Endothelial cell of umbilical vein (primary cell): Measurements from ENCODE around the gene EIF2AK3. TPM values are rescaled to one million over a fixed set of nuclear protein-coding genes. Genes with fewer than 3 reads are reported as not detected.

ENCODE experiments used
- BruUV-seq: library from RNA; stranded (reverse); fragments of 400-500 nt; replicated peaks from 2 replicates; lab custom pipeline; 2021; lab: Mats Ljungman, UMichigan
- CTCF ChIA-PET: fragments of 300-600, 350-600 bp; sonication (Branson Sonifier 250); formaldehyde crosslinking; loops from one replicate; lab custom pipeline; 2021; ENCODE audit warnings: antibody characterized with exemption, inconsistent platforms; lab: Charles Lee
- POLR2A ChIA-PET: fragments of 300-600, 350-600 bp; sonication (Branson Sonifier 250); formaldehyde crosslinking; loops from one replicate; lab custom pipeline; 2021; ENCODE audit warnings: antibody characterized with exemption, inconsistent platforms; lab: Charles Lee
- DNase-seq: peaks from one replicate; pipeline ENCODE4 v3.0.0-alpha.2; 2011; ENCODE audit warnings: low read depth, low spot score
- FAIRE-seq: peaks from 2 replicates; lab custom pipeline; 2011; peaks lifted over from hg19 to GRCh38; lab: Jason Lieb, UNC
- H2AFZ ChIP-seq: 2 replicates; pipeline ENCODE4 v1.6.0; 2012; ENCODE audit warnings: low read depth, low read length, control low read depth, inconsistent platforms
- H3K27ac ChIP-seq: 2 replicates; pipeline ENCODE4 v1.5.1; 2011; ENCODE audit warnings: low read depth, mild to moderate bottlenecking, control low read depth, low read length, moderate library complexity; ENCODE audit not compliant: insufficient read depth
- H3K27me3 ChIP-seq, 2 experiments: 2 replicates each; pipeline versions ENCODE4 v1.6.0 to v1.6.1; 2011; ENCODE audit warnings: low read length in 2 of 2, mixed read lengths in 1 of 2; ENCODE audit not compliant: control insufficient read depth in 2 of 2, insufficient read depth in 2 of 2
- H3K36me3 ChIP-seq, 2 experiments: 2 replicates in 1 of 2; 3 replicates in 1 of 2; pipeline ENCODE4 v1.5.1; 2011; ENCODE audit warnings: low read length in 2 of 2, mild to moderate bottlenecking in 1 of 2, moderate library complexity in 1 of 2; ENCODE audit not compliant: control insufficient read depth in 2 of 2, insufficient read depth in 2 of 2; ENCODE audit errors: extremely low read depth in 1 of 2
- H3K4me1 ChIP-seq: 3 replicates; pipeline ENCODE4 v1.5.1; 2011; ENCODE audit warnings: mild to moderate bottlenecking, low read length; ENCODE audit not compliant: control insufficient read depth, insufficient read depth; ENCODE audit errors: extremely low read depth
- H3K4me2 ChIP-seq: 2 replicates; pipeline ENCODE4 v1.6.1; 2011; ENCODE audit warnings: low read length, control low read depth, mixed read lengths; ENCODE audit not compliant: insufficient read depth
- H3K4me3 ChIP-seq, 3 experiments: fragments of 200-600 bp in 1 of 3; sonication (generic), shearing (Covaris generic) in 1 of 3; replicated peaks in 1 of 3; 2 replicates each; pipeline ENCODE4 v1.5.1; 2011 to 2016; ENCODE audit warnings: control low read depth in 3 of 3, low read length in 3 of 3, mild to moderate bottlenecking in 2 of 3, inconsistent platforms in 1 of 3, low read depth in 1 of 3, moderate library complexity in 1 of 3; ENCODE audit not compliant: insufficient read depth in 1 of 3
- H3K79me2 ChIP-seq: 2 replicates; pipeline ENCODE4 v1.6.0; 2012; ENCODE audit warnings: low read length, inconsistent platforms; ENCODE audit not compliant: control insufficient read depth, insufficient read depth
- H3K9ac ChIP-seq: replicated peaks from 2 replicates; pipeline ENCODE3; 2011; ENCODE audit warnings: low read length, control low read depth; ENCODE audit not compliant: insufficient read depth; ENCODE audit errors: extremely low read depth
- H3K9me1 ChIP-seq: replicated peaks from 3 replicates; pipeline ENCODE4 v1.6.0; 2011; ENCODE audit warnings: mild to moderate bottlenecking, low read length; ENCODE audit not compliant: control insufficient read depth, insufficient read depth; ENCODE audit errors: extremely low read depth
- H3K9me3 ChIP-seq: replicated peaks from 2 replicates; pipeline ENCODE4 v1.5.1; 2012; ENCODE audit warnings: low read length, inconsistent platforms; ENCODE audit not compliant: control insufficient read depth, insufficient read depth
- H4K20me1 ChIP-seq: replicated peaks from 2 replicates; pipeline ENCODE3; 2011; ENCODE audit warnings: mild to moderate bottlenecking, low read length; ENCODE audit not compliant: control insufficient read depth, insufficient read depth; ENCODE audit errors: extremely low read depth
- CTCF ChIP-seq, 2 donors: IDR thresholded peaks; 1 replicate in 1 of 2; 2 replicates in 1 of 2; pipeline ENCODE4 v1.5.1; 2011; ENCODE audit warnings: low read length in 2 of 2, mild to moderate bottlenecking in 2 of 2, moderate library complexity in 2 of 2, control low read depth in 1 of 2, inconsistent platforms in 1 of 2, low read depth in 1 of 2; ENCODE audit not compliant: insufficient read depth in 1 of 2; ENCODE audit errors: extremely low read depth in 1 of 2
- EZH2 ChIP-seq: IDR thresholded peaks from 2 replicates; pipeline ENCODE4 v1.6.1; 2012; ENCODE audit warnings: borderline replicate concordance, low read depth, mild to moderate bottlenecking, moderate library complexity, low read length, inconsistent platforms; ENCODE audit not compliant: severe bottlenecking
- FOS ChIP-seq: IDR thresholded peaks from 2 replicates; pipeline ENCODE4 v1.6.1; 2011; ENCODE audit warnings: mild to moderate bottlenecking, low read length, moderate library complexity, borderline replicate concordance; ENCODE audit not compliant: insufficient read depth
- GATA2 ChIP-seq: IDR thresholded peaks from 2 replicates; pipeline ENCODE4 v1.7.0; 2011; ENCODE audit warnings: low read depth, mild to moderate bottlenecking, moderate library complexity, mixed read lengths, low read length; ENCODE audit not compliant: insufficient read length, insufficient read depth
- JUN ChIP-seq: IDR thresholded peaks from 2 replicates; pipeline ENCODE4 v1.6.1; 2011; ENCODE audit warnings: borderline replicate concordance, low read depth; ENCODE audit not compliant: insufficient read length, insufficient read depth
- MAX ChIP-seq: IDR thresholded peaks from 2 replicates; pipeline ENCODE4 v1.6.1; 2011; ENCODE audit not compliant: insufficient read depth, insufficient read length
- MYC ChIP-seq: IDR thresholded peaks from one replicate; pipeline ENCODE4 v1.6.1; 2011; ENCODE audit warnings: mild to moderate bottlenecking, low read depth, low read length
- POLR2A ChIP-seq: IDR thresholded peaks from 2 replicates; pipeline ENCODE4 v1.6.1; 2012; ENCODE audit warnings: low read depth, mild to moderate bottlenecking, control low read depth, low read length
- POLR2AphosphoS5 ChIP-seq: IDR thresholded peaks from 2 replicates; pipeline ENCODE4 v1.6.1; 2012; ENCODE audit warnings: low read depth, mild to moderate bottlenecking, control low read depth, low read length, moderate library complexity; ENCODE audit not compliant: insufficient read depth
- dilution Hi-C: fragments of 300-500 bp; cut with MboI; formaldehyde crosslinking; loops from one replicate; pipeline ENCODE4 v1.15.0; 2019; ENCODE audit warnings: low sequenced_read_pairs; ENCODE audit not compliant: extremely low pct_ligation_motif_present
- intact Hi-C: fragments of 100-400 bp; cut with micrococcal nuclease; formaldehyde crosslinking; loops from one replicate; pipeline ENCODE4 v1.10.0; 2022
- polyA plus RNA-seq, 4 experiments: library from polyadenylated mRNA; depleted of rRNA in 3 of 4; stranded (reverse) in 3 of 4; unstranded in 1 of 4; fragments of >200 nt; gene quantifications; 2 replicates each; pipeline versions ENCODE4 v1.2.1 to v1.2.3, GENCODE V29; 2011 to 2012; ENCODE audit warnings: missing spikeins in 1 of 4
- total RNA-seq: library from RNA; stranded (reverse); gene quantifications from 2 replicates; pipeline ENCODE4 v1.2.3, GENCODE V29; 2021

Gene EIF2AK3
- total and polyA plus RNA-seq, 2 donors (not counting 3 experiments of a cell fraction or from before 2014, with no cell fraction given): 5.3 to 17.3 TPM

- H3K27ac ChIP-seq: no peak overlapping the region
- no peaks in the 10 kb centered on the region for H3K79me2 ChIP-seq
- no peak for FAIRE-seq
- H3K4me2 ChIP-seq: no peak overlapping the region
- H3K4me3 ChIP-seq: no peak overlapping the region
- ChIA-PET CTCF (interaction anchor here (1.7 kb wide), 1 partner anchor 32 kb away, joined by 4 read pairs; no protein-coding TSS in a partner anchor), POLR2A (no interaction called here)
- H3K9me1 ChIP-seq: no peaks in the 10 kb centered on the region
- H3K27me3 ChIP-seq: peaks cover 3 to 6% of the 10 kb centered on the region in 2 experiments
- intact Hi-C loops: no loop called here
- dilution Hi-C loops: no loop called here
- H3K9me3 ChIP-seq: no peaks in the 10 kb centered on the region
- BruUV-seq: no TSS peak
- peaks cover 3% of the 10 kb centered on the region for H3K4me1 ChIP-seq
- H3K9ac ChIP-seq: no peak overlapping the region
- no peaks in the 10 kb centered on the region for H4K20me1 ChIP-seq
- no peak for DNase-seq
- H2AFZ ChIP-seq: no peak overlapping the region
- TF ChIP-seq MAX: no peak
- TF ChIP-seq EZH2: no peak
- no peak for TF ChIP-seq MYC
- no peak for TF ChIP-seq CTCF (IDR thresholded peaks at IDR 0.05; ENCODE audit: extremely low read depth in 1 of 2, insufficient read depth in 1 of 2, low read depth in 1 of 2, low read length in 2 of 2)
- no peak for TF ChIP-seq FOS
- no peak for TF ChIP-seq POLR2AphosphoS5
- TF ChIP-seq GATA2: no peak
- no peak for TF ChIP-seq POLR2A
- no peak for TF ChIP-seq JUN
- H3K36me3 ChIP-seq: no peaks in the 10 kb centered on the region
Measured at GRCh38 chr2:88638123-88638650, 10.9 kb upstream of the EIF2AK3 start.
